SH-SY5Y (cell line): ENCODE measurements around the gene PAPPA.

Experiments used
- GATA2 ChIP-seq: IDR thresholded peaks from 2 replicates; pipeline ENCODE4 v1.6.1; 2011; ENCODE audit warnings: mild to moderate bottlenecking, low read depth, low read length
- GATA3 ChIP-seq: IDR thresholded peaks from 2 replicates; pipeline ENCODE4 v1.6.1; 2011; ENCODE audit warnings: low read depth, mild to moderate bottlenecking, low read length, moderate library complexity

Gene PAPPA

GRCh38 chr9:116435706-116436105, 282.1 kb downstream of the PAPPA start:
- TF ChIP-seq GATA2 (no peak), GATA3 (no peak)

GRCh38 chr9:116436121-116436520, 282.5 kb downstream of the PAPPA start:
- no peak for TF ChIP-seq GATA3
- TF ChIP-seq GATA2, result no peak

GRCh38 chr9:116437411-116438370, 284.1 kb downstream of the PAPPA start:
- TF ChIP-seq GATA2 (no peak), GATA3 (no peak)

GRCh38 chr9:116442528-116442927, 288.9 kb downstream of the PAPPA start:
- TF ChIP-seq GATA2, result no peak
- TF ChIP-seq GATA3, result no peak

GRCh38 chr9:116447934-116448333, 294.3 kb downstream of the PAPPA start:
- TF ChIP-seq GATA2 (no peak), GATA3 (no peak)

GRCh38 chr9:116448431-116448830, 294.8 kb downstream of the PAPPA start:
- TF ChIP-seq GATA2 (no peak), GATA3 (no peak)

- TF ChIP-seq GATA3 (no peak), GATA2 (no peak)
These were observed 296.4 kb downstream of the PAPPA start for GRCh38 chr9:116449949-116450348.

GRCh38 chr9:116450378-116451139, 297.0 kb downstream of the PAPPA start:
- TF ChIP-seq GATA3 (no peak), GATA2 (no peak)

GRCh38 chr9:116451500-116452115, 298.0 kb downstream of the PAPPA start:
- TF ChIP-seq GATA3, result no peak
- TF ChIP-seq GATA2, result no peak
